Kidney capillary endothelial cell (primary cell): Measurements from ENCODE around the gene ITPKA.
"Not testable (repeated sequence)": the region's sequence is repeated elsewhere in the genome, so short reads cannot be mapped to it uniquely, and the experiment has no call there.

Experiments
- DNase-seq: peaks from one replicate; pipeline ENCODE4 v3.0.0-alpha.2; 2018; ENCODE audit warnings: low spot score

ITPKA gene

GRCh38 chr15:41493205-41493901 is at the start of gene ITPKA:
Gene ITPKA, plus strand, starts transcription at chr15:41493874. Its CDS starts 54 bp downstream, at chr15:41493928.
- no peak for DNase-seq

DNA sequence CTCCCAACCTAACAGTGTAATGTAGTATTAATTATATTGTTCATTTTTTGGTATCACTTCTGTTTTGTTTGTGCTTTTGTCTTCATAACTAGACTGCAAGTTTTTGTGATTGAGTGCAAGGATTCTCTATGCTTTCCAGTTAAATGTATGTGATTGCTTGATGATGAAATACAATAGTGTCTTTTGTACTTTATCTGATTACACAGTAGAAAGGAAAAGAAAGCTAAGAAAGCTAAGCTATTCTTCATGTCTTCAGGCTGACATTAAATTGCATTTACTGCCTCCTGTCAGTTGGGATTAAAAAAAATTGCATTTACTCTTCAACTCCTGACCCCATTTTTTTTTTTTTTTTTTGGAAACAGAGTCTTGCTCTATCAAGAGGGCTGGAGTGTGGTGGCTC is 48.3 kb upstream of the ITPKA start:
- DNase-seq: no peak

DNA sequence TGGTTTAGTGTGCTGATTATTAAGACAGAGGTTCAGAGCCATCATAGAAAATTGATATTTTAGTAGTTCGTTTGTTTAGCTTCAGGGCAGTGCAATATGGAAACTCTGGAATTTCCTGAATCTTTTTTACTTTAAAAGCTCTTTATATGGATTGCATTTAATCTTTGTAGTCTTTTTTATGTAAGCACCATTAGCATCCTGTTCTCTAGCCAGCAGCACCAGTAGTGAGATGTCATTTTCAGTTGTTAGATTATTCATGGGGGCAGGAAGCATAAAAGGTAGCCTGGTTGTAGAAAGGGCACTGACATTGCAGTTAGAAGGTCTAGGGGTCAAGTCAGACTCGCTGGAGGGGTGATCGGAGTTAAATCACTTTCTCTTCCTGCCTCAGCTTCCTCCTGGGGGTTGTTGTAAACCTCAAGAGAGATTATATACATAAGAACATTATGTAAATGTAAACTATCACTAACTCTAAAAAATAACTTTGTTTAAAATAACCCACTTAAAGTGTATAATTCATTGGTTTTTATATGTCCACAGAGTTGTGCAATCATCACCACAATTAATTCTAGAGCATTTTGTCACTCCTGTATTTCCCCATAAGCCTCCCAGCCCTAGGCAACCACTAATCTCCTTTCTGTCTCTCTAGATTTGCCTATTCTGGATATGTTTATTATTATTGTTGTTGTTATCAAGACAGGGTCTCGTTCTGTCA is 31.4 kb upstream of the ITPKA start:
- DNase-seq: no peak

GRCh38 chr15:41464889-41465580 is 28.6 kb upstream of the ITPKA start:
- DNase-seq: no peak

DNA sequence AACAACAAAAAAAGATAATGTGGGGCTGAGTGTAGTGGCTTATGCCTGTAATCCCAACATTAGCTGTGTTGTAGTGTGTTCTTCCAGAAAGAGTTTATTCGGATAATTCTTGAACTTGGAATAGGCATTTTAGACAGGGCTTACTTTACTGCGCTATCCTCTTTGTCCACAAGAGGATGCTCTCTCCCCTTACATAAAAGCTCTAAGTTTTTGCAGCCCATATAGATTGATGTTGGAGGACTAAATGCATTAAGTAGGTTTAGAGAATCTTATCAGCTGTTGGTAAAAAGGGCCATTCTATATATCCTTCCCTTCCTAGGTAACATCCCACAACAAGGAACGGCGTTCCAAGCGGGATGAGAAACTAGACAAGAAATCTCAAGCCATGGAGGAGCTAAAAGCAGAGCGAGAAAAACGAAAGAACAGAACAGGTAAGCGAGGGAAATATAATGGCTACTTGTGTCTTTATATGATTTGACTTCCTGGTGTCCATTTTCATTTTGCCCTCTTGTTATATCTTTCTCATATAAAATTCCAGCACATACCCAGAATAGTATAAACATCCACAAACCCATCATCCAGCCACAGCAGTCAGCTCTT is 27.8 kb upstream of the ITPKA start:
- peak; percentile 61 for DNase-seq

DNA sequence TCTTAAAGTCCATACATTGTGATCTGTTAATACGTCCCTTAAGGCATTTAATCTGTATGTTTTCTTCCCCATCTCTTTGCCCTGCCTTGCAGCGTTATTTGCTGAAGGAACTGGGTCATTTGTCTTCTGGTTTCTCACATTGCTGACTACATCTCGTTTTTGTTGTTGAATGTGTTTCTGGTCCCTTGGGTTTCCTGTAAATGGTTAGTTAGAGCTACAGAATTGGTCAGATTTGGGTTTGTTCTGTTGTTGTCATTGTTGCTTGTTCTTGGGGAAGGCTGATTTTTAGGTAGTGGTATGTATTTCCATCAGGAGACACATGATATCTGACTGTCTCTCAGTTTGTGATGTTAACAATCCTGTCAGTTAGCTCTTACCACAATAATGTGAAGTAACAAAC is 27.0 kb upstream of the ITPKA start:
- DNase-seq: no peak

DNA sequence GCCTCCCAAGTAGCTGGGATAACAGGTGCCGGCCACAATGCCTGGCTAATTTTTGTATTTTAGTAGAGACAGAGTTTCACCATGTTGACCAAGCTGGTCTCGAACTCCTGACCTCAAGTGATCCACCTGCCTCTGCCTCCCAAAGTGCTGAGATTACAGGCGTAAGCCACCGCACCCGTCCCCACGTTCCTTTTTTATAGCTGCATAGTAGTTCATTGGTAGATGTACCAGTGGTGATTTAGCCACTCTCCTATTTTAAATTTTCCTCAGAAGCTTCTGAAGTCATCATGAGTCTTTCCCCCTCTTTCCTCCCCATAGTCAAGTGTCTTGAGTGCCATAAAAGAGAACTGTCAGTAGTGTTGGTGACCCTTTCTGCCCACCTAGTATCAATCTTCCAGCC is 24.0 kb upstream of the ITPKA start:
- not testable (repeated sequence) for DNase-seq

GRCh38 chr15:41473418-41473817 is 20.3 kb upstream of the ITPKA start:
- DNase-seq: no peak

DNA sequence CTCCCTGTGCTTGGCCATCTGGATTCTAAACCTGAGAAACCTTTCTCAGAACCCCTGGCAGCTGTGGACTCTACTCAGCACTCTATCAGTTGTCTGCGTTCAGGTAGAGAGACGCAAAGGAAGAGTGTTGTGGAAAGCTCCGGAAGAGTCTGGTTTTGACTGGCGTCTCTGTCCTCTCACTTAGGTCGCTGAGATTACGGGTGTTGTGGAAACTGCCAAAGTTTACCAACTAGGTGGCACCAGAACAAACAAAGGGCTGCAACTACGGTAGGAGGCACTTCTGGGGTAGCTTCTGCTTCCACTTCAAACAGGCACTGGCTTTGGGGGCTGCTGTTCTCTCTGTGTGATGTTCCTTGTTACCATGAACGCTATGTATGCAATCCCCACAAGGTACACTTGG is 19.2 kb upstream of the ITPKA start:
- no peak for DNase-seq

- no peak for DNase-seq
Measured at GRCh38 chr15:41474941-41475340, 18.7 kb upstream of the ITPKA start.

- DNase-seq: no peak
Measured at GRCh38 chr15:41476416-41477048, 17.1 kb upstream of the ITPKA start.

DNA sequence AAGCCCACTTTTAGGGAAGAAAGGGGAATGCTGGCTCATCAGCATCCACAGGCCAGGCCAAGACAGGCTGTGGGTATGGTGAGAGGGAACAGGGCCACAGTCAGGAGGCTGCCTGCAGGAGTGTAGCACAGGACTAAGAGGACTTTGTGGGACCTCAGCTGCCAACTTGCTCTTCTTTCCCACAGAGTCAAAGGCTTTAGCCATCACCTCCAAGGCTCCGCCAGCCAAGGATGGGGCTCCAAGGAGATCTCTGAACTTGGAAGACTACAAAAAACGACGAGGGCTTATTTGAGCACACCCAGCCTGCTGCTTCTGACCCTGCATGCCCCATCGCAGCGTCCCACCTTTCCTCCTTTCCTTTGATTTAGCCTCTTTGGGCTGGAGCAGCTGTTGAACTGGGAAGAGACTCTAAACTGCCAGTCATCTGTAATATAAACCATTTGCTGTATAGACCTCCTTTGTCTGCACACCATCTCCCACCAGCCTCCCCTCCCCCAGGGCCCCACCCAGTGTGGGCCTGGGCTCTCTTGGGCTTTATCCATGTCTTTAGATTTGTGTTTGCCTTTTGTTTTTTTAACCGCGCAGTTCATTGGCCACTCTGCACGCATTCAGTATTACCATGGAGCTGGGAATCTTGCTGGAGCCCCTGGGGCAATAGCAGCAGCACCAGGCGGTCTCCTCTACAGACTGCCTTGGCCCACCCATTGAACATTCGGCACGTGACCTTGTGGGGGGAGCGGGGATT is 13.1 kb upstream of the ITPKA start:
- no peak for DNase-seq

- no peak for DNase-seq
Measured at GRCh38 chr15:41482110-41482877, 11.4 kb upstream of the ITPKA start.

DNA sequence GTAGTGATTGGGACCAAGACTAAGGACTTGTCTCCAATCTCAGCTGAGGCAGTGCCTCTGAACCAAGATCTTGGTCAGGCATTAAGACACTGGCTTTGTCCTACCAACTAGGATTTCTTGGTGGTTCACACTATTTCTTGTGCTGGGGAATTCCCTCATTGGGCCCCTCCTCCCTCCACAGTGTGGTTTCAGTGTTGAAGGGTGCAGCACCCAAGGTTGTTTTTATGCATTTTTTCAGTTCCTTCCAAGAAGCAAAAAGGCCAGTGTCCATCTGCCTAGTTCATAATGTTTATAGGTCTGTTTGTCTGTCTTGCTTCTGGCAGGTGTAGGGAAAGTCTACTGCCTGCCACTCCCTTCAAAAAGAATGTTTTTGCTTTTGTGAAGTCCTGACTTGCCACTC is 10.6 kb upstream of the ITPKA start:
- DNase-seq: no peak

DNA sequence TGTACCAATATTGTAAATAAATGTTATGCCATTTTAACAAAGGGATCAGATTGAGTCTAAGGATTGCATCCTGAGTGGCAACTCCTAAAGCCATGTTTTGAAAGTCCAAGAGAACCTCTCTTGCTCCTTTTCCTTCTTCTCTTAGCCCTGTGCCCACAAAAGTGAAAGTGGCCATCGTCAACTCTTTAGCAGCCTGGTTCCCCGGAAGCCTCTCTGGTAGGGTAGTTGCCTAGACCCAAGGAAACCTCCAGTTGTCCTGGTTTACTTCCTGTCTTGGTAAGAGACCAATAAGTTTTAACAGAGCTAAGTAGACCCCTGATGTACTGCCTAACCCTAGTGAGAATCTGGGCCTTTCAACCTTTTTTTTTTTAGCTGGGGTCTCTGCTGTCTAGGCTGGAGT is 10.2 kb upstream of the ITPKA start:
- no peak for DNase-seq

- DNase-seq: no peak
Measured at GRCh38 chr15:41484937-41485625, 8.6 kb upstream of the ITPKA start.

DNA sequence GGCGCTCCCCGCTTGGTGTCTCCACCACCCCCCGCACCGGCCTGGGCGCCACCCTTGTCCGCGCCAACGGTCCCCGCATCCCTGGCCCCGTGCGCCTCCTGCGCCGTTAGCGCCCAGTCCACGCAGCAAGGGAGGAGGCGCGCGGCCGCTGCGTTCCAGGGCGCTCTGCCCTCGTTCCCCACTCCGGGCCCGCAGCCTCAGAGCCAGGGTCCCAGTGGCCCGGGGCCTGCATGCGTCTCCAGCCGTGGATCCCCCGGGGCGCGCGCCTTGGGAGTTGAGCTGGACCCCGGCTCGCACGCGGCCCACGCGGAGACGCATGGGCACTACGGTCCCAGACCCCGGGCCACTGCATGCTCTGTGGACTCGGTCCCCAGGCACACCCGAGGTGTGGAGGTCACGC is 7.4 kb upstream of the ITPKA start:
- no peak for DNase-seq

DNA sequence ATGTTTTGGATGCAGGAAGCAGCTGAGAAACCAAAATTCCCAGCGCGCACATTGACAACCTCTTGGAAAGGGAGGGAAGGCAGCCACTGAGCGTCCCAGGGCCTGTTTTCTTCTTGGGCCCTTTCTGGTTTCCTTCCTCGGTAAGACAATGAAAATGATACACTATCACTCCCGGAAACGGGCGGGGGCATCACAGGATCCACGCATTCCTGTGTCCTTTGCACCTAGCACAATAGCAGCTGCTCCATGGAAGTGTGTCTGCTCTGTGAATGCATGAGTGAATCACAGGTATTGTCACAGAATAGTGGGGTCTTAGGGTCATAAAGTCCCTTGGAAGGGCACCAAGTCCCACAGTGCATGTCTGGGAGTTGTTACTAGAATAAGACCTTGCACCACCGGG is 6.3 kb upstream of the ITPKA start:
- DNase-seq: no peak

- no peak for DNase-seq
Measured at GRCh38 chr15:41487802-41488201, 5.9 kb upstream of the ITPKA start.

DNA sequence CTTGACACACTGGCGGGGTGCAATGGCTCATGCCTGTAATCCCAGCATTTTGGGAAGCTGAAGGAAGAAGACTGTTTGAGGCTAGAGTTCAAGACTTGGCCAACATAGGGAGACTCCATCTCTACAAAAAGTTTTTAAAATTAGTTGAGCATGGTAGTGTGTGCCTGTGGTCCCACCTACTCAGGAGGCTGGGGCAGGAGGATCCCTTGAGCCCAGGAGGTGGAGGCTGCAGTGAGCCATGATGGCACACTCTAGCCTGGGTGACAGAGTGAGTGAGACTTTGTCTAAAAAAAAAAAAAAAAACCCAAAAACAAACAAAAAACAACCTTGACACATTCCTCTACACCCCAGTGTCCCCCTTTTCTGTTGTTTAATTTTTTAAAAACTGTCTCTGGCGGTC is 4.0 kb upstream of the ITPKA start:
- DNase-seq: no peak
